Fibroblast of pulmonary artery (primary cell): Measurements from ENCODE around the gene PRDM8.

ENCODE experiments used
- DNase-seq: peaks from one replicate; pipeline ENCODE4 v3.0.0-alpha.2; 2010; ENCODE audit warnings: low read depth
- H3K4me3 ChIP-seq: replicated peaks from 2 replicates; pipeline ENCODE4 v1.5.1; 2011; ENCODE audit warnings: low read depth, mild to moderate bottlenecking, control low read depth, low read length, moderate library complexity
- TF ChIP-seq, protein P1 (sequence below): IDR thresholded peaks from 2 replicates; pipeline ENCODE4 v1.5.1; 2011; ENCODE audit warnings: mild to moderate bottlenecking, control low read depth, low read length, inconsistent platforms; ENCODE audit errors: missing control alignments

PRDM8 gene

GRCh38 chr4:80183250-80184052, 13.9 kb upstream of the PRDM8 start:
- TF ChIP-seq, protein P1, sequence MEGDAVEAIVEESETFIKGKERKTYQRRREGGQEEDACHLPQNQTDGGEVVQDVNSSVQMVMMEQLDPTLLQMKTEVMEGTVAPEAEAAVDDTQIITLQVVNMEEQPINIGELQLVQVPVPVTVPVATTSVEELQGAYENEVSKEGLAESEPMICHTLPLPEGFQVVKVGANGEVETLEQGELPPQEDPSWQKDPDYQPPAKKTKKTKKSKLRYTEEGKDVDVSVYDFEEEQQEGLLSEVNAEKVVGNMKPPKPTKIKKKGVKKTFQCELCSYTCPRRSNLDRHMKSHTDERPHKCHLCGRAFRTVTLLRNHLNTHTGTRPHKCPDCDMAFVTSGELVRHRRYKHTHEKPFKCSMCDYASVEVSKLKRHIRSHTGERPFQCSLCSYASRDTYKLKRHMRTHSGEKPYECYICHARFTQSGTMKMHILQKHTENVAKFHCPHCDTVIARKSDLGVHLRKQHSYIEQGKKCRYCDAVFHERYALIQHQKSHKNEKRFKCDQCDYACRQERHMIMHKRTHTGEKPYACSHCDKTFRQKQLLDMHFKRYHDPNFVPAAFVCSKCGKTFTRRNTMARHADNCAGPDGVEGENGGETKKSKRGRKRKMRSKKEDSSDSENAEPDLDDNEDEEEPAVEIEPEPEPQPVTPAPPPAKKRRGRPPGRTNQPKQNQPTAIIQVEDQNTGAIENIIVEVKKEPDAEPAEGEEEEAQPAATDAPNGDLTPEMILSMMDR: no peak
- DNase-seq: peak; percentile 21
- peak overlapping the region; percentile 92 for H3K4me3 ChIP-seq

GRCh38 chr4:80184053-80184824, 13.1 kb upstream of the PRDM8 start:
- peak overlapping the region; percentile 92 for H3K4me3 ChIP-seq
- TF ChIP-seq, protein P1: peak; percentile 65
- DNase-seq: peak; percentile 84

DNA sequence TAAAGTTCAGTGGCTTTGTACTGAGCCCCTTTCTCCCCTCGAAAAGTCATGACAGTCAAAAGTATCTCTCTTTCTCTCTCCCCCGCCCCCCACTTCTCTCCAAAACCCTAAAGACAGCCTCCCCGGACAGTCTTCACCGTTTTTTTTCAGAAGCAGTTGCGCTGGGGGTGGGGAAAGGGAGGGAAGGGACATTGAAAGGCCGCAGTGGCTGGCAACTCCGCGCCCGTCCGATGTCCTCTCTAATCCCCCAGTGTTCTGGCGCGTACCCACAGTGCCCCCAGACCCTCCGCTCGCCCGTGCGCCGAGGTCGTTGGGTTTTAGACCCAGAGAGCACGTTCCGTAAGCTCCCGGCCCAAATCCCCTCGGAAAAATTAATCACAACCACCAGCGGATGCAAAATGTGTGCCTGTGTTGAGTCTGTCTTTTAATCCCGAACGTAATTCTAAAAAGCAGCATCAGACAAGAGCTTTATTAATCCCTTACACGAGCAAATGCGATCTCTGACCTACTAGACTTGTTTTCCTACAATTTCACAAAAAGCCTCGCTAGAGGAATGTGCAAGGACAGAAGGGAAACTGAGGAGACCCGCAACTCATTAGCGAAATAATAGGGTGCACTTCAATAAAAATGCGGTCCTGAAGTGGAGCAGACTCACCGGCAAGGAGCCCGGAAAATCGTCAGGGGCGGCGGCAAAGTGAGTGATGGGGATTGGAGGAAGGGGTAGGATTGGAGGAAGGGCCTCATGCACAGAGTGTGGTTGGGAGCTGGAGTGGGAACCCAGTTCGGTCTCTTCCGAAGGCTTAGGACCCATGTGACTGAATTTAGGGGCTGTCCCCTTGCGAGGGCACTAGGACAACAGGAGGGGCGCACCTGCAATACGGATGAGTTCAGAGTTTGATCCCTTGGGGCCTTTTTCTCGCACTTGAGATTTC, 12.2 kb upstream of the PRDM8 start:
- peak overlapping the region; percentile 92 for H3K4me3 ChIP-seq
- DNase-seq: no peak
- TF ChIP-seq, protein P1: no peak

DNA sequence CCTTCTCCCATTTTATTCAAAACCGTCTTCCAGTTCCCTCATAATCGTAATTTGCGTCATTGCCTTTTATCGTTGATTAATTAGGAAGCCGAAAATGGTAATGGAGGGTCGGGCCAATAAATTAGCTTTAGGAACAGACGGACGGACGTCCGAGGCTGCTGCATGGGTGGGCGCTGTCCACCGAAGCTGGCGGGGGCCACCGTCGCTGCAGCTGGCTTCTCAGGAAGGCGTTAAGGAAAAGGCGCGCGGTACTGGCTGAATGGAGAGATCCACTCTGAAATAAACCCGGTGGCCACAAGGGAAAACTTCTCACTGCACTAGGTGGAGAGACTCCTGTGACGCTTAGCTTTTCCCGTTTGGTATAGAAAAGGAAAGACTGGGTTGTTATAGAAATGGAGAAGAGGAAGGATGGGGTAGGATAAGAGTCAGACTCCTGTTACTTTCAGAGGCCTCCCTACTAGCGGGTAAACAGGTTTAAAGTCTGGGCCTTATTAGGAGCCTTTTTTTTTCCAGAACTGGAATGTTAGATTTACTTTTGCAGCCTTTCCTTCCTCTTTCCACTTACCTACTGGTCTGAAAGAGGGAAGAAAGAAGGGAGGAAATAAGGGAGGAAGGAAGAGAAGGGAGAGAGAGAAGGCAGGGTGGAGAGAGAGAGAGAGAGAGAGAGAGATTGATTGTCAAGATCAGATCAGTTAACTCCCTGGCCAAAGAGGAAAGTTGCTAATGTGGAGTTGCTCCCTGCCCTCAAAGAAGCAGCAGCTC, 11.3 kb upstream of the PRDM8 start:
- no peak for DNase-seq
- H3K4me3 ChIP-seq: no peak overlapping the region
- TF ChIP-seq, protein P1: no peak

DNA sequence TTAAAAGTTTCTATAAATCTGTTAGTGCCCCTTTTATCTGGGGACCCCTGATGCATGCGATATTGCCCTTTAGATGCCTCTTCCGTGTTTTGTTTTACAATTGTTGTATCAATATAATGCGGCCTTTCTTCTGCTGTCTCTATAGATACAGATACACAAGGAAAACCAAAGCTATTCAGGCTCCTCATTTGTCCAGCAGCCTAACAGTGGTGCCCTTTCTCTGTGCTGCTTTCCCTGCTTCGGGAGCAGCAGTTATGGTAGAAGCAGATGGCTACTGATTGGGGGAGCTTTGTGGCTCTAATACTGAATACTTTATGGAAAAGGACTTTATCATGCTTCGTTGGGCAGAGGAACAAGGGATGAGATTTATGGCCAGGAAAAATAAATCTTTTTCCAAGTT, 10.6 kb upstream of the PRDM8 start:
- no peak for DNase-seq
- TF ChIP-seq, protein P1: no peak
- no peak overlapping the region for H3K4me3 ChIP-seq

- no peak for DNase-seq
- TF ChIP-seq, protein P1: no peak
- no peak overlapping the region for H3K4me3 ChIP-seq
Measured at GRCh38 chr4:80187677-80188076, 9.6 kb upstream of the PRDM8 start.
